ENCODE data around the gene MTMR10. TPM values are rescaled to one million over a fixed set of nuclear protein-coding genes. Genes with fewer than 3 reads are reported as not detected.

MTMR10 gene
- polyA plus RNA-seq, 1 of the 3 experiments (the other 2 are of a cell fraction), result 6.4 TPM

DNA sequence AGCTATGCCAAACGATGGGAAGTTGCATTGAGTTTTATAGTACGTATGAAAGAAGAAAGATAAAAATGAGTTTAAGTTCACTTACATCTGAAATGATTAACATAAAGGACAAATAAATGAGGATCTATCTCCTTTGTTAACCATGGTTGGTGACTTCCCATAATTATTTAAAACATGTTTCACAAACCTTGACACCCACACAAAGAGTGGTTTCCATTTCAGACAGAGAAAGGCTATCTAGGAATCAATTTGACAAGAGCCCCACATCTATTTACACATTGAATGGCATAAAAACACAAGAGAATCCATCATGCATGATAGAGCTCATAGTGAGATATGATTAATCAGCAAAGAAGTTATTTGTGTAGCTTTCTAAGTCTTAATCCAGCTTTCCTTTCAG lies 14.2 kb upstream of the MTMR10 start:
- H4K20me1 ChIP-seq (ENCODE audit: insufficient read depth), result no peaks in the 10 kb centered on the region
- ChIA-PET CTCF (interaction anchor here (2.2 to 2.3 kb wide), 2 partner anchors 11 to 123 kb away, joined by 6 to 8 read pairs; no protein-coding TSS in a partner anchor), POLR2A (no interaction called here)
- no peak overlapping the region for H3K4me2 ChIP-seq
- H3F3A ChIP-seq (replicated peaks; ENCODE audit: insufficient read depth), result no peaks in the 10 kb centered on the region
- no peaks in the 10 kb centered on the region for H3K9me2 ChIP-seq
- no peaks in the 10 kb centered on the region for H3K9me3 ChIP-seq
- no peaks in the 10 kb centered on the region; a peak in 1 of 4 replicates for H3K4me1 ChIP-seq (ENCODE audit: control insufficient read depth in 1 of 2, insufficient read depth in 2 of 2, low read depth in 1 of 2, low read length in 1 of 2)
- H3K27ac ChIP-seq (ENCODE audit: low read depth in 2 of 2, low read length in 1 of 2), result no peak overlapping the region
- H3K4me3 ChIP-seq (ENCODE audit: low read depth in 2 of 2, low read length in 1 of 2), result no peak overlapping the region
- TF ChIP-seq, protein P1, sequence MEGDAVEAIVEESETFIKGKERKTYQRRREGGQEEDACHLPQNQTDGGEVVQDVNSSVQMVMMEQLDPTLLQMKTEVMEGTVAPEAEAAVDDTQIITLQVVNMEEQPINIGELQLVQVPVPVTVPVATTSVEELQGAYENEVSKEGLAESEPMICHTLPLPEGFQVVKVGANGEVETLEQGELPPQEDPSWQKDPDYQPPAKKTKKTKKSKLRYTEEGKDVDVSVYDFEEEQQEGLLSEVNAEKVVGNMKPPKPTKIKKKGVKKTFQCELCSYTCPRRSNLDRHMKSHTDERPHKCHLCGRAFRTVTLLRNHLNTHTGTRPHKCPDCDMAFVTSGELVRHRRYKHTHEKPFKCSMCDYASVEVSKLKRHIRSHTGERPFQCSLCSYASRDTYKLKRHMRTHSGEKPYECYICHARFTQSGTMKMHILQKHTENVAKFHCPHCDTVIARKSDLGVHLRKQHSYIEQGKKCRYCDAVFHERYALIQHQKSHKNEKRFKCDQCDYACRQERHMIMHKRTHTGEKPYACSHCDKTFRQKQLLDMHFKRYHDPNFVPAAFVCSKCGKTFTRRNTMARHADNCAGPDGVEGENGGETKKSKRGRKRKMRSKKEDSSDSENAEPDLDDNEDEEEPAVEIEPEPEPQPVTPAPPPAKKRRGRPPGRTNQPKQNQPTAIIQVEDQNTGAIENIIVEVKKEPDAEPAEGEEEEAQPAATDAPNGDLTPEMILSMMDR (IDR thresholded peaks at IDR 0.05), result no peak
- TF ChIP-seq EP300 (IDR thresholded peaks at IDR 0.05; ENCODE audit: borderline replicate concordance in 1 of 2, low read depth in 1 of 2, low read length in 1 of 2), result no peak
- no peak for TF ChIP-seq YY1 (IDR thresholded peaks at IDR 0.05; ENCODE audit: low read depth)
- H3K79me2 ChIP-seq (ENCODE audit: insufficient read depth), result no peaks in the 10 kb centered on the region
- no peak overlapping the region for H2AFZ ChIP-seq (ENCODE audit: low read depth)
- H3K27me3 ChIP-seq (ENCODE audit: insufficient read depth), result no peaks in the 10 kb centered on the region
- no peak overlapping the region for H3K9ac ChIP-seq
- 40% methylated on average over 2 of the region's 2 CpGs for WGBS (ENCODE audit: low lambda C conversion rate)
- no peak for DNase-seq
- H3K36me3 ChIP-seq (replicated peaks in 1 of 2; ENCODE audit: control insufficient read depth in 1 of 2, insufficient read depth in 2 of 2, low read length in 1 of 2), result no peaks in the 10 kb centered on the region

DNA sequence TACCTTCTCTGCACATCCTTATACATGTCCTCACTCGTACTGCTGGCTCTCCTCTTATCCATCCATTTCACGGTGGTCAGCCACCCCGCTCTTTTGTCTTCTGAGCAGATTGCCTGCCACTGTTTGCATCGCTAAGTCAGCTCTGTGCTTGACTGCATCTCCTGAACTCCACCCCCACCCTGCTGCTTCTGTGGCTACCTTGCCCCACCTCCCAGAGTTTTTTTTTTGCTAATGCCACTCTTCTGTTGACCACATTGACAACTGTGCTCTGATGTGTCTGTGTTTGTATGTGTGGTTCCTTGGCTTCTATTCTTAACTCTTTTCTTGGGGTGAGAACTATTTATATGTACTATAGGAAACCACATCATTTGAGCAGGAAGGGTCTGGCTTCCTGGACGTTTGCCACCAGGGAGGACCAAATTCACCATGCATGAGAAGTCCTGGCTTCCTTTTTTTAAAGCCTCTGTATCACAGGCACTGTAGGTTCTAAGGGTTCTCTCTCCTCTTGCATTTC lies 12.8 kb upstream of the MTMR10 start:
- POLR2A ChIA-PET, result no interaction called here
- CTCF ChIA-PET, result interaction anchor here (0.8 kb wide), 1 partner anchor 9 kb away, joined by 3 read pairs; no protein-coding TSS in a partner anchor

More for the DNA sequence above, 12.8 kb upstream of the MTMR10 start:
- H3F3A ChIP-seq (replicated peaks; ENCODE audit: insufficient read depth), result no peaks in the 10 kb centered on the region
- no peak overlapping the region for H3K4me3 ChIP-seq (ENCODE audit: low read depth in 2 of 2, low read length in 1 of 2)
- no peaks in the 10 kb centered on the region; a peak in 1 of 4 replicates for H3K4me1 ChIP-seq (ENCODE audit: control insufficient read depth in 1 of 2, insufficient read depth in 2 of 2, low read depth in 1 of 2, low read length in 1 of 2)
- H3K27me3 ChIP-seq (ENCODE audit: insufficient read depth), result no peaks in the 10 kb centered on the region
- no peaks in the 10 kb centered on the region for H4K20me1 ChIP-seq (ENCODE audit: insufficient read depth)
- no peaks in the 10 kb centered on the region for H3K79me2 ChIP-seq (ENCODE audit: insufficient read depth)
- no peaks in the 10 kb centered on the region for H3K36me3 ChIP-seq (replicated peaks in 1 of 2; ENCODE audit: control insufficient read depth in 1 of 2, insufficient read depth in 2 of 2, low read length in 1 of 2)
- WGBS (ENCODE audit: low lambda C conversion rate), result 62% methylated on average over 5 of the region's 5 CpGs
- no peak for DNase-seq
- no peaks in the 10 kb centered on the region for H3K9me2 ChIP-seq
- H3K4me2 ChIP-seq, result no peak overlapping the region
- TF ChIP-seq TEAD4 (IDR thresholded peaks at IDR 0.05; ENCODE audit: borderline replicate concordance, insufficient read depth), result no peak
- no peak for TF ChIP-seq SMC3 (IDR thresholded peaks at IDR 0.05; ENCODE audit: low read depth, low read length)
- no peak for TF ChIP-seq NRF1 (IDR thresholded peaks at IDR 0.05; ENCODE audit: low read depth, low read length)
- no peak for TF ChIP-seq RAD21 (IDR thresholded peaks at IDR 0.05; ENCODE audit: low read length)
- TF ChIP-seq EZH2phosphoT487 (IDR thresholded peaks at IDR 0.05; ENCODE audit: borderline replicate concordance, low read depth), result no peak
- TF ChIP-seq RFX5 (IDR thresholded peaks at IDR 0.05; ENCODE audit: low read length), result no peak
- TF ChIP-seq NFIC (IDR thresholded peaks at IDR 0.05; ENCODE audit: borderline replicate concordance), result no peak
- TF ChIP-seq ZBTB33 (IDR thresholded peaks at IDR 0.05; ENCODE audit: borderline replicate concordance, low read depth), result no peak
- TF ChIP-seq, protein P2, sequence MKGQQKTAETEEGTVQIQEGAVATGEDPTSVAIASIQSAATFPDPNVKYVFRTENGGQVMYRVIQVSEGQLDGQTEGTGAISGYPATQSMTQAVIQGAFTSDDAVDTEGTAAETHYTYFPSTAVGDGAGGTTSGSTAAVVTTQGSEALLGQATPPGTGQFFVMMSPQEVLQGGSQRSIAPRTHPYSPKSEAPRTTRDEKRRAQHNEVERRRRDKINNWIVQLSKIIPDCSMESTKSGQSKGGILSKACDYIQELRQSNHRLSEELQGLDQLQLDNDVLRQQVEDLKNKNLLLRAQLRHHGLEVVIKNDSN (IDR thresholded peaks at IDR 0.05; ENCODE audit: borderline replicate concordance, low read depth), result no peak
- TF ChIP-seq CHD2 (IDR thresholded peaks at IDR 0.05; ENCODE audit: low read length, partially characterized antibody), result no peak
- TF ChIP-seq, protein P3, sequence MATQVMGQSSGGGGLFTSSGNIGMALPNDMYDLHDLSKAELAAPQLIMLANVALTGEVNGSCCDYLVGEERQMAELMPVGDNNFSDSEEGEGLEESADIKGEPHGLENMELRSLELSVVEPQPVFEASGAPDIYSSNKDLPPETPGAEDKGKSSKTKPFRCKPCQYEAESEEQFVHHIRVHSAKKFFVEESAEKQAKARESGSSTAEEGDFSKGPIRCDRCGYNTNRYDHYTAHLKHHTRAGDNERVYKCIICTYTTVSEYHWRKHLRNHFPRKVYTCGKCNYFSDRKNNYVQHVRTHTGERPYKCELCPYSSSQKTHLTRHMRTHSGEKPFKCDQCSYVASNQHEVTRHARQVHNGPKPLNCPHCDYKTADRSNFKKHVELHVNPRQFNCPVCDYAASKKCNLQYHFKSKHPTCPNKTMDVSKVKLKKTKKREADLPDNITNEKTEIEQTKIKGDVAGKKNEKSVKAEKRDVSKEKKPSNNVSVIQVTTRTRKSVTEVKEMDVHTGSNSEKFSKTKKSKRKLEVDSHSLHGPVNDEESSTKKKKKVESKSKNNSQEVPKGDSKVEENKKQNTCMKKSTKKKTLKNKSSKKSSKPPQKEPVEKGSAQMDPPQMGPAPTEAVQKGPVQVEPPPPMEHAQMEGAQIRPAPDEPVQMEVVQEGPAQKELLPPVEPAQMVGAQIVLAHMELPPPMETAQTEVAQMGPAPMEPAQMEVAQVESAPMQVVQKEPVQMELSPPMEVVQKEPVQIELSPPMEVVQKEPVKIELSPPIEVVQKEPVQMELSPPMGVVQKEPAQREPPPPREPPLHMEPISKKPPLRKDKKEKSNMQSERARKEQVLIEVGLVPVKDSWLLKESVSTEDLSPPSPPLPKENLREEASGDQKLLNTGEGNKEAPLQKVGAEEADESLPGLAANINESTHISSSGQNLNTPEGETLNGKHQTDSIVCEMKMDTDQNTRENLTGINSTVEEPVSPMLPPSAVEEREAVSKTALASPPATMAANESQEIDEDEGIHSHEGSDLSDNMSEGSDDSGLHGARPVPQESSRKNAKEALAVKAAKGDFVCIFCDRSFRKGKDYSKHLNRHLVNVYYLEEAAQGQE (IDR thresholded peaks at IDR 0.05; ENCODE audit: low read depth, low read length), result no peak
- TF ChIP-seq, protein P1 (IDR thresholded peaks at IDR 0.05), result no peak
- TF ChIP-seq YY1 (IDR thresholded peaks at IDR 0.05; ENCODE audit: low read depth), result no peak
- no peak for TF ChIP-seq FOSL2 (IDR thresholded peaks at IDR 0.05; ENCODE audit: borderline replicate concordance, low read depth)
- TF ChIP-seq MXI1 (IDR thresholded peaks at IDR 0.05; ENCODE audit: low read depth, low read length), result no peak
- no peak overlapping the region for H3K9ac ChIP-seq
- H3K9me3 ChIP-seq, result no peaks in the 10 kb centered on the region
- H3K27ac ChIP-seq (ENCODE audit: low read depth in 2 of 2, low read length in 1 of 2), result no peak overlapping the region
- H2AFZ ChIP-seq (ENCODE audit: low read depth), result no peak overlapping the region
